ACC112 (cell line): Measurements from ENCODE around the gene PCYT1A.

Experiments used
- H2AFZ ChIP-seq: fragments of 200-600 bp; sonication (generic); one replicate; pipeline ENCODE4 v1.6.0; 2017; ENCODE audit warnings: antibody characterized with exemption, low read length; ENCODE audit not compliant: unreplicated experiment
- H3K27ac ChIP-seq: fragments of 200-600 bp; sonication (generic); 2 replicates; pipeline ENCODE4 v1.5.1; 2014; ENCODE audit warnings: low read depth, mild to moderate bottlenecking, antibody characterized with exemption, low read length, moderate library complexity
- H3K27me3 ChIP-seq: fragments of 200-600 bp; sonication (generic); 2 replicates; pipeline ENCODE4 v1.6.1; 2014; ENCODE audit warnings: mild to moderate bottlenecking, antibody characterized with exemption, low read length, moderate library complexity, mixed read lengths; ENCODE audit not compliant: insufficient read depth
- H3K36me3 ChIP-seq: fragments of 200-600 bp; sonication (generic); 2 replicates; pipeline ENCODE4 v1.6.1; 2016; ENCODE audit warnings: mild to moderate bottlenecking, antibody characterized with exemption, low read length, moderate library complexity, mixed read lengths; ENCODE audit not compliant: insufficient read depth
- H3K4me1 ChIP-seq: fragments of 200-600 bp; sonication (generic); one replicate; pipeline ENCODE4 v1.6.1; 2016; ENCODE audit warnings: low read length, mixed read lengths; ENCODE audit not compliant: insufficient read depth, unreplicated experiment, control insufficient read depth
- H3K4me3 ChIP-seq: fragments of 200-600 bp; sonication (generic); 2 replicates; pipeline ENCODE4 v1.5.1; 2014; ENCODE audit warnings: mild to moderate bottlenecking, low read depth, low read length
- H3K79me2 ChIP-seq: fragments of 200-600 bp; sonication (generic); one replicate; pipeline ENCODE4 v1.6.0; 2016; ENCODE audit warnings: low read length; ENCODE audit not compliant: control insufficient read depth, unreplicated experiment, insufficient read depth

Gene PCYT1A

GRCh38 chr3:196287440-196288140, at the start of gene PCYT1A:
Gene PCYT1A, minus strand, starts transcription at chr3:196287726. Its CDS starts 17,195 bp downstream, at chr3:196270531.
- H3K27ac ChIP-seq: peak within 1 kb of the TSS; percentile 81
- peaks cover 48% of the 10 kb centered on the region for H3K79me2 ChIP-seq

GRCh38 chr3:196336319-196337145, 49.0 kb upstream of the PCYT1A start:
- Histone ChIP-seq H2AFZ (no peak overlapping the region), H3K27me3 (no peaks in the 10 kb centered on the region), H3K79me2 (no peaks in the 10 kb centered on the region), H3K27ac (no peak overlapping the region), H3K36me3 (no peaks in the 10 kb centered on the region), H3K4me1 (peaks cover 19% of the 10 kb centered on the region), H3K4me3 (no peak overlapping the region)

More at GRCh38 chr3:196287440-196288140, at the start of gene PCYT1A:
- peak within 1 kb of the TSS; percentile 62 for H2AFZ ChIP-seq
- no peaks in the 10 kb centered on the region for H3K27me3 ChIP-seq
- peaks cover 33% of the 10 kb centered on the region for H3K4me1 ChIP-seq
- H3K4me3 ChIP-seq: peak within 1 kb of the TSS; percentile 93
- H3K36me3 ChIP-seq: no peaks in the 10 kb centered on the region

GRCh38 chr3:196335503-196335948, 48.0 kb upstream of the PCYT1A start:
- H3K79me2 ChIP-seq: no peaks in the 10 kb centered on the region
- no peaks in the 10 kb centered on the region for H3K36me3 ChIP-seq
- no peak overlapping the region for H3K4me3 ChIP-seq
- no peak overlapping the region for H2AFZ ChIP-seq
- peaks cover 18% of the 10 kb centered on the region for H3K4me1 ChIP-seq
- H3K27me3 ChIP-seq: no peaks in the 10 kb centered on the region
- no peak overlapping the region for H3K27ac ChIP-seq

- Histone ChIP-seq H3K27me3 (no peaks in the 10 kb centered on the region), H3K36me3 (no peaks in the 10 kb centered on the region), H3K4me1 (peaks cover 12% of the 10 kb centered on the region), H2AFZ (no peak overlapping the region), H3K79me2 (no peaks in the 10 kb centered on the region), H3K27ac (no peak overlapping the region), H3K4me3 (no peak overlapping the region)
These were observed 47.5 kb upstream of the PCYT1A start for GRCh38 chr3:196334982-196335381.

GRCh38 chr3:196332168-196332567, 44.6 kb upstream of the PCYT1A start:
- no peaks in the 10 kb centered on the region for H3K36me3 ChIP-seq
- H2AFZ ChIP-seq: no peak overlapping the region
- no peaks in the 10 kb centered on the region for H3K27me3 ChIP-seq
- H3K4me3 ChIP-seq: no peak overlapping the region
- no peak overlapping the region for H3K27ac ChIP-seq
- H3K4me1 ChIP-seq: no peaks in the 10 kb centered on the region
- H3K79me2 ChIP-seq: no peaks in the 10 kb centered on the region

- Histone ChIP-seq H2AFZ (no peak overlapping the region), H3K36me3 (0 out of 2 replicates have a peak, but pooled peaks cover 2% of the 10 kb centered on the region), H3K4me3 (no peak overlapping the region), H3K27ac (no peak overlapping the region), H3K27me3 (no peaks in the 10 kb centered on the region), H3K4me1 (no peaks in the 10 kb centered on the region), H3K79me2 (no peaks in the 10 kb centered on the region)
These were observed 39.9 kb upstream of the PCYT1A start for GRCh38 chr3:196327405-196327804.

- Histone ChIP-seq H3K4me1 (no peaks in the 10 kb centered on the region), H2AFZ (no peak overlapping the region), H3K27ac (no peak overlapping the region), H3K79me2 (no peaks in the 10 kb centered on the region), H3K4me3 (no peak overlapping the region), H3K36me3 (0 out of 2 replicates have a peak, but pooled peaks cover 2% of the 10 kb centered on the region), H3K27me3 (no peaks in the 10 kb centered on the region)
These were observed 39.4 kb upstream of the PCYT1A start for GRCh38 chr3:196326936-196327335.

GRCh38 chr3:196323691-196324090, 36.2 kb upstream of the PCYT1A start:
- no peaks in the 10 kb centered on the region for H3K27me3 ChIP-seq
- no peaks in the 10 kb centered on the region for H3K4me1 ChIP-seq
- no peak overlapping the region for H3K27ac ChIP-seq
- H3K36me3 ChIP-seq: 0 out of 2 replicates have a peak, but pooled peaks cover 2% of the 10 kb centered on the region
- no peaks in the 10 kb centered on the region for H3K79me2 ChIP-seq
- H2AFZ ChIP-seq: no peak overlapping the region
- no peak overlapping the region for H3K4me3 ChIP-seq

- Histone ChIP-seq H3K27me3 (no peaks in the 10 kb centered on the region), H3K36me3 (0 out of 2 replicates have a peak, but pooled peaks cover 2% of the 10 kb centered on the region), H3K4me1 (no peaks in the 10 kb centered on the region), H3K27ac (no peak overlapping the region), H3K79me2 (no peaks in the 10 kb centered on the region), H2AFZ (no peak overlapping the region), H3K4me3 (no peak overlapping the region)
These were observed 35.5 kb upstream of the PCYT1A start for GRCh38 chr3:196323016-196323415.

- no peak overlapping the region for H3K27ac ChIP-seq
- H3K4me1 ChIP-seq: peaks cover 4% of the 10 kb centered on the region
- no peaks in the 10 kb centered on the region for H3K27me3 ChIP-seq
- H3K79me2 ChIP-seq: no peaks in the 10 kb centered on the region
- H2AFZ ChIP-seq: no peak overlapping the region
- H3K36me3 ChIP-seq: 0 out of 2 replicates have a peak, but pooled peaks cover 2% of the 10 kb centered on the region
- H3K4me3 ChIP-seq: no peak overlapping the region
These were observed 33.6 kb upstream of the PCYT1A start for GRCh38 chr3:196321162-196321561.
